IPS DF 6.9 (cell line): ENCODE measurements around the gene ADCY1.
"Not testable (repeated sequence)": the region's sequence is repeated elsewhere in the genome, so short reads cannot be mapped to it uniquely, and the experiment has no call there.

Source experiments
- DNase-seq: peaks from one replicate; pipeline ENCODE4 v3.0.0-alpha.2; 2013; ENCODE audit warnings: low read depth, low spot score
- H3K27ac ChIP-seq: one replicate; pipeline ENCODE4 v1.5.1; 2013; ENCODE audit warnings: low read length, control low read depth
- H3K27me3 ChIP-seq: 2 replicates; pipeline ENCODE4 v1.6.1; 2013; ENCODE audit warnings: mild to moderate bottlenecking, low read length; ENCODE audit not compliant: control insufficient read depth, insufficient read depth
- H3K36me3 ChIP-seq: 2 replicates; pipeline ENCODE4 v1.6.1; 2013; ENCODE audit warnings: low read length; ENCODE audit not compliant: control insufficient read depth, insufficient read depth
- H3K4me1 ChIP-seq: 2 replicates; pipeline ENCODE4 v1.6.1; 2013; ENCODE audit warnings: low read length; ENCODE audit not compliant: control insufficient read depth, insufficient read depth
- H3K4me3 ChIP-seq: 2 replicates; pipeline ENCODE4 v1.5.1; 2013; ENCODE audit warnings: mild to moderate bottlenecking, low read length
- H3K9me3 ChIP-seq: 2 replicates; pipeline ENCODE4 v1.6.1; 2013; ENCODE audit warnings: low read length, inconsistent platforms; ENCODE audit not compliant: control insufficient read depth, insufficient read depth
- WGBS: extraction: QIAGEN DNeasy Blood & Tissue Kit; methylation state at CpG from one replicate; pipeline ENCODE4 v1.1.7; 2013; ENCODE audit warnings: mixed read lengths, missing lambda C conversion rate; ENCODE audit not compliant: insufficient read length, insufficient coverage; 5-methylcytosine and 5-hydroxymethylcytosine counted together

The ADCY1 gene

DNA sequence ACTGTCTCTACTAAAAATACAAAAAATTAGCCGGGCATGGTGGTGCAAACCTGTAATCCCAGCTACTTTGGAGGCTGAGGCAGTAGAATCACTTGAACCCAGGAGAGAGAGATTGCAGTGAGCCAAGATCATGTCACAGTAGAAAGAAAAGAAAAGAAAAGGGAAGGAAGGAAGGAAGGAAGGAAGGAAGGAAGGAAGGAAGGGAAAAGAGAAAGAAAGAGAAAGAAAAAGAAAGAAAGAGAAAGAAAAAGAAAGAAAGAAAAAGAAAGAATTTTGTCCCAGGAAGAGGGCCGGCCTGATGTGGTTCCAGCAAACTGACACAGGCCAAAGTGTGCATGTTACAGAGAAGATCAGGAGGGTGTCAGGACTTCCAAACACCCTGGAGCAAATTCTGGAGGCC, 151.1 kb downstream of the ADCY1 start:
- H3K4me3 ChIP-seq, H3K9me3 ChIP-seq, DNase-seq, H3K27me3 ChIP-seq, H3K27ac ChIP-seq, H3K4me1 ChIP-seq: not testable (repeated sequence)
- peaks cover 11% of the 10 kb centered on the region for H3K36me3 ChIP-seq
- no CpG with 5 or more reads among the region's 2 CpGs for WGBS

DNA sequence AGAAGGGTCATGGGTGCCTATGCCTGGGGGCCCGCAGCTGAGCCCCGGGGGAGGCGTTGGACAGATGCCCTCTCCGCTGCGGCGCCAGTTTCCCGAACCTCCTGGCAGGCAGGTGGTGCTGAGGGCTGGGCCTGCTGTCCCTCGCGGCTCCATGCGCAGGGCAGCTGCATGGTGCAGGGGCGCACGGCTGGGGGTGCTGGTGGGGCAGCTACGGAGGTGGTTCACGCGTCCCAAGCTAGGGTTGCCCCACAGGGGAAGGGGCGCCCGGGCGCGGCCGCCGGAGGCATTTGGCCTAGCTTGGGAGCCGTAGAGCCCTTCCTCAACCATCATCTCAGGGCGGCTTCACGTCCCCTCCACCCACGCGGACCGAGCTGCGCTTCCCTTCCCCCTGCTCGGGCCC, 152.7 kb downstream of the ADCY1 start:
- no peaks in the 10 kb centered on the region for H3K9me3 ChIP-seq

DNA sequence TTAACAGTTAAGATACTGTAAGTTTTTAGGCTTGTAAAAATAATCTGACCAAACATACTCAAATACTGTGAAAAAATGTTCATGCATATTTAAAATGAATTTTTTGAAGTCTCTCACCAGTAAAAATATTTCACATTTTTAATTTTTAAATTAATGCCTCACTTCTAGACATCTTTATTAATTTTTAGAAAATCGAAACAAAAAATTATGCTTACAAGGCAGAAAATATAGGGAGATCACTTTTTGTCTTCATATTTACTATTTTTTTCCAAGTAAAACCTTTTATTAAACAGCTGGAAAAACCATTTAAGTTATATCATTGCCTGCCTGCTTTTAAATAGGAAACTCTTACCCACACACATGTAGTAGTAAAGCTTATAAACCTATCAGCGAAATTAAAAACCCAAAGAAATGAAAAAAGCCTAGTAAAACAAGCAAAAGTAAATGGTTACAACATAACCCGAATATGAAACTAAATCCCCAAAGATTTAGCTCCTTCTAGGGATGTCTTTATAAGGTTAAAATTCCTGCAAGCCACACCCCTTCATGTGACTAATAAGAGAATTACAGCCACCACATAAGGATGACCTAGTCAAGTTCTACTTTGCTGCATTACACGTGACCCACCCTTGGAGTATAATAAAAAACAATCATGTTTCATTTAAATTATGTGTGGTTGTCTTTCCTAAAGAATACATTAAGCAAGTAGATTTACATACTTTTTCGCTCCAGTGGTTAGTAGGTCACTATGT, 157.7 kb downstream of the ADCY1 start:
- H3K36me3 ChIP-seq, H3K9me3 ChIP-seq, H3K4me1 ChIP-seq, H3K4me3 ChIP-seq, H3K27me3 ChIP-seq, DNase-seq, H3K27ac ChIP-seq: not testable (repeated sequence)
- no CpG with 5 or more reads among the region's 5 CpGs for WGBS

More for the DNA sequence above, 152.7 kb downstream of the ADCY1 start:
- no peaks in the 10 kb centered on the region; the same call in 1 of the 2 replicates for H3K27me3 ChIP-seq
- no peak overlapping the region for H3K4me3 ChIP-seq
- no CpG with 5 or more reads among the region's 29 CpGs for WGBS
- H3K4me1 ChIP-seq = no peaks in the 10 kb centered on the region
- H3K27ac ChIP-seq = no peak overlapping the region
- DNase-seq = no peak
- H3K36me3 ChIP-seq = peaks cover 11% of the 10 kb centered on the region

DNA sequence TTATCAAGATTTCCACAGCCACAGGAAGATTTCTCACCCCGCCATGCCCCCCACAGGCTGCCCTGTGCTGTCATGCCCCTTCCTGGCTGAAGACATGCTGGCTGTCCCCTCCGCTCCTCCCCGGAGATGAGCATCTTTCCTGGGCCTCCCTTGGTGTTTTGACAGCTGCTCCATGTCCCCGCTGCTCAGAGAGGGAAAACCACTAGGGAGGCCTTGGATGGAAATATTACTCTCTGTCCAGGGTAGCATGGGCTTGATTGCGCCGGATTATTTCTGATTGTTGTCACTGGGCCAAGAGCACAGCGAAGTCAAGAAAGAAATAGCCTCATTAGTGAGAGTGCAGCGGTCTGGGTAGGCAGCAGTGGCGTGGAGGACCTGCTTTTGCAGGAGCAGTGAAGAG, 164.8 kb downstream of the ADCY1 start:
- DNase-seq, H3K27me3 ChIP-seq, H3K9me3 ChIP-seq, H3K4me1 ChIP-seq, H3K36me3 ChIP-seq, H3K27ac ChIP-seq, H3K4me3 ChIP-seq: not testable (repeated sequence)
- no CpG with 5 or more reads among the region's 9 CpGs for WGBS

DNA sequence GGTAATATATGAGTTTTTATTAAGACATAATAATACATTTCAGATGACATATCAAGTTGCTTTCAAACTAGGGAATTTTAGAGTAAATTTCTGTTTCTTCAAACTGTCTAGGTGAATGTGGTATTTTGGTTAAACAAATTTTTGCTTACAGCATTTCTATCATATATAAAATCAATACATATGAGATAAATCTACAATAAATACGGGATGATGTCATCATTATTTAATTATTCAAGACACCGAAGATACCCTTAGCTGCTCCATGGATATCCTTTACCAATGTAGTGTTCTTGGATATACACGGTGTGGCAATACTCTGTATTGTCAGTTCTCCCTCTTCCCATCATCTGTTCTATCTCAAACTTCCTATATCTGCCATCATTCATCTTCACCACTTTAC, 166.4 kb downstream of the ADCY1 start:
- H3K4me3 ChIP-seq, H3K27me3 ChIP-seq, H3K27ac ChIP-seq, H3K9me3 ChIP-seq, H3K4me1 ChIP-seq, H3K36me3 ChIP-seq, DNase-seq: not testable (repeated sequence)
- WGBS = no CpG with 5 or more reads among the region's 3 CpGs

DNA sequence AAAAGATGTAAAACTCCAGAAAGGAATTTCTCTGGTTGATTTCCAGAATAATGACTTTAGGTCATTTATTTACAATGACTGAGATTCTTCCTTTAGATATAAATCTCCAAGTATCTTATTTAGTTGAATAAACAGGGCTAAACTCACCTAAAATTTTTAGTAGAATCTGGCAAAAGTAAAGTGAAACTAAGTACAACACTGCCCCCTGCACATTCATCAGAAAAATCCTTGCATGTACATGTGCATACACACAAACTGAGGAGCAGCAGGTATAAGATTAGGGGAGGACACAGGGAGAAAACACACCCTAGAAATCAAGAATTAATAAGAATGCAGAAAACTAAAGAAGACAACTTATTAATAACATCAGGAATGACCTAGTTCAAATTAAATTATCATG, 174.8 kb downstream of the ADCY1 start:
- not testable (repeated sequence) for H3K9me3 ChIP-seq, H3K27ac ChIP-seq, H3K4me1 ChIP-seq, H3K4me3 ChIP-seq, H3K27me3 ChIP-seq, DNase-seq, H3K36me3 ChIP-seq

DNA sequence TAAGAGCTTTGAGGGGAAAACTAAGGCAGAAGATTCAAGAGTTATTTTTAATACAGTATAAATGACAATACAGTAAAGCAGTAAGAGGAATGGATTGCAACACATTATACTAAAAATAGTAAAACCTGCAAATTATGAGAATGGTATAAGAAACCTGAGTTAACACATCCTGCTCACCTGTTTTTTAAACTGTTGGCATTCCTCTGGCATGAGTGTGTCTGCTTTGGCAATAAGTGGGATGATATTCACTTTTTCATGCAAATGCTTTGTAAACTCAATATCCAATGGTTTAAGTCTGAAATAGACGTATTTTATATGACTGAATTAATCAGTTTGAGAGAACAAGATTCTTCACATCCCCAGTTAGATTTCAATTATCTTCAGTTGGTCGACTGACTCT, 177.2 kb downstream of the ADCY1 start:
- not testable (repeated sequence) for DNase-seq, H3K27ac ChIP-seq, H3K4me3 ChIP-seq, H3K4me1 ChIP-seq, H3K36me3 ChIP-seq, H3K9me3 ChIP-seq, H3K27me3 ChIP-seq
- WGBS = no CpG with 5 or more reads among the region's 2 CpGs

DNA sequence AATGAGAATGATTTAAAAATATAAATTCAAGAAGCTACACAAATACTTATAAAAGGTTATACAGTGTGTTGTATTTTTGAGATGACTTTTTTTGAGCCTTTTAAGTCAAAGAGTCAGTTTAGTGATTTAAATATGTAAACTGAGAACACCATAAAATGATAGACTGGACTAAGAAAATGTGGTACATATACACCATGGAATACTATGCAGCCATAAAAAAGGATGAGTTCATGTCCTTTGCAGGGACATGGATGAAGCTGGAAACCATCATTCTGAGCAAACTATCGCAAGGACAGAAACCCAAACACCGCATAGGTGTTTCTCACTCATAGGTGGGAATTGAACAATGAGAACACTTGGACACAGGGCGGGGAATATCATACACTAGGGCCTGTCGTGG, 182.2 kb downstream of the ADCY1 start:
- H3K4me1 ChIP-seq, H3K27ac ChIP-seq, H3K27me3 ChIP-seq, DNase-seq, H3K36me3 ChIP-seq, H3K9me3 ChIP-seq, H3K4me3 ChIP-seq: not testable (repeated sequence)
- WGBS = no CpG with 5 or more reads among the region's 4 CpGs

DNA sequence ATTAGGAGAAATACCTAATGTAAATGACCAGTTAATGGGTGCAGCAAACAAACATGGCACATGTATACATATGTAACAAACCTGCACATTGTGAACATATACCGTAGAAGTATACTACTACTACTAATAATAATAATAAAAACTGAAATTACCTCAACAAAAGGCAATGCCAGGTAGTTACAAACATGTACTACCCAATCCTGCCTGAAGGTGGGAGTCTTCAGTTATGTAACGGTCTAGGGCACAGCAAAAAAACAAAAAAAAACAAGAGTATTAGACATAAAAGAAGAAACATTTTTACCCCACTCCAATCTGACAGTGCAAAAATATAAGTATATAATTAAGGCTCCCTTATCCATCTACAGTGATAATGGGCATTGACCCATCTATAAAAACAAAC, 182.6 kb downstream of the ADCY1 start:
- no CpG with 5 or more reads among the region's 2 CpGs for WGBS

DNA sequence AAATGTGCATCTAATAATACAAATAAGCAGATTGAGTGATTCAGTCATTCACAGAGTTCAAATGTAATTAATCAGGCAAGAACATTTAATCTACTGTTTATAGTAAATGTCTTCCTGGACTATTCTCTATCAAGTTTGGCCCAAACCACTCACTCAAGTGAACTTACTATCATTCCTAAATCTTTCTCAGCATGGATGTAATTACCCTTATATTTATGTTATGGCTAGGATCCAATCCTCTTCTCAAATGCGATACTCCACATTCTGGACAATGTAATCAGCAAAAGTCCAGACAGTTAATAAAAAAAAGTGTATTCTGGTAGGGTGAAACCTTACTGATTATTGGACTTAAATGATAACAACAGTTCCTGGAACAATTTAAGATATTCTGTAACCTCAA, 185.3 kb downstream of the ADCY1 start:
- WGBS = no CpG with 5 or more reads among the region's 1 CpG
- not testable (repeated sequence) for DNase-seq, H3K36me3 ChIP-seq, H3K27ac ChIP-seq, H3K27me3 ChIP-seq, H3K9me3 ChIP-seq, H3K4me1 ChIP-seq, H3K4me3 ChIP-seq

More for the DNA sequence above, 182.6 kb downstream of the ADCY1 start:
- not testable (repeated sequence) for H3K27me3 ChIP-seq, H3K4me3 ChIP-seq, H3K36me3 ChIP-seq, H3K9me3 ChIP-seq, H3K4me1 ChIP-seq, DNase-seq, H3K27ac ChIP-seq

DNA sequence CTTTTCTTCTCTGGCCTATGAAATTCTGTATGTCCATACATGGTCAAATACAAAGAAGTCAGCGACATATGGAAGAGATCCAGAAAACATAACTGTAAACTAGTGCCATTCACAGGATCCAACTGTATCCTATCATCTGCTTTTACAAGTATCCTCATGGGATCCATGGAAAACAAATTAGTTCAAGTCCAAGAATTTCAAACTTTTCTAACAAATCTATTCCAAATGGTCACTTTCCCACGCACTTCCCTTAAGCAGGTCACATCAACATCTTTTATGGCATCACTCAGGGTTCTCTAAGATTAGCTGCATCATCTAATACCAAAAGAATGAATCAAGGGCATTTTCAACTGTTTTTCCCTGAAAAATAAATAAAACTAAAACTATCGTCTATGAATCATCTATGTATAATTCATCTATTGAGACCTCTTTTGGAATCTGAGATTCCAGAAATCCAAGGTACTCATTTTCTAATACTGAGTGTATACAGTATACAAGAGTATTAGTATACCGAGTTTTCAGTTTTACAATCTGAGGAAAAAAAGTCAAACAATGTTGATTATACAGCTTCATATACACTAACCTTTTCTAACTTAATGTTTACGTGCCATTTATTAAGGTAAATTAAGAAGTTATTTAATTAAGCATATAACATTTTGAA, 187.5 kb downstream of the ADCY1 start:
- no CpG with 5 or more reads among the region's 5 CpGs for WGBS
- H3K36me3 ChIP-seq, H3K4me1 ChIP-seq, H3K9me3 ChIP-seq, H3K4me3 ChIP-seq, DNase-seq, H3K27ac ChIP-seq, H3K27me3 ChIP-seq: not testable (repeated sequence)
